Measurements from ENCODE around the gene TEAD1.

DNA sequence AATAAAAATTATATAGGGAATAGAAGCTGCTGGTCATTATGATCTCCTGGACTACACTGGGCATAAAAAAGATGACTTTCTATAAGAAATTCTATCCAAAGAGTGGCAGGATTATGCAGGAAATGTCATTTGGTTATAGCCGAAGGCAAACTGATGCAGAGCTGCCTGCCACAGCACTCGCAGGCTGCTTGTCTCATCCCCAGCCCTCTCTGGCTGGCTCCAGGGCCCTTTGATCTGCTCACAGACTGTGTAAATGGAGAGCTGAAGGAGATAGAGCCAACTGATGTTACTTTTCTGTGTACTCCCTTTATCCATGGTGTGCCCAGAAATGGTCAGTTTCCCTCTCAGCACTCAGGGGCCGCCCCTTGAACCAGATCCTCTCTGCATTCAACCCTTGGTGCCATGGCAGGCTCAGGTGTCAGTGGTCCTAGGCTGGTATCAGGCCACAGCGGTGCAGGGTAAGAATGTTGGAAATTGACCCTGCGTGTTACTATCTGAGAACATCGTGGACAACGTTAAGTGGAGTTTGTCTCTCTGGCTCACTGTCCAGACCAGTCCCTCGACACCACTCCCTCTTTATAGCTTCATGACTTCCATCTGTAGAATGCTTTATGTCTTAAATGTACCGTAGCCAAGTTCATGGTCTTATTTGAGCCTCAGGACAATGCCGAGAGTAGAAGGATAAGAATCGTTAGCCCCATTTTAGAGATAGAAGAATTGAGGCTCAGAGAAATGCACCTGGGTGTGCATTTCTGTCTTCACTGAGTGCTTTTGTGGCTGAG is 27.8 kb downstream of the TEAD1 start:
- TF ChIP-seq, protein P1, sequence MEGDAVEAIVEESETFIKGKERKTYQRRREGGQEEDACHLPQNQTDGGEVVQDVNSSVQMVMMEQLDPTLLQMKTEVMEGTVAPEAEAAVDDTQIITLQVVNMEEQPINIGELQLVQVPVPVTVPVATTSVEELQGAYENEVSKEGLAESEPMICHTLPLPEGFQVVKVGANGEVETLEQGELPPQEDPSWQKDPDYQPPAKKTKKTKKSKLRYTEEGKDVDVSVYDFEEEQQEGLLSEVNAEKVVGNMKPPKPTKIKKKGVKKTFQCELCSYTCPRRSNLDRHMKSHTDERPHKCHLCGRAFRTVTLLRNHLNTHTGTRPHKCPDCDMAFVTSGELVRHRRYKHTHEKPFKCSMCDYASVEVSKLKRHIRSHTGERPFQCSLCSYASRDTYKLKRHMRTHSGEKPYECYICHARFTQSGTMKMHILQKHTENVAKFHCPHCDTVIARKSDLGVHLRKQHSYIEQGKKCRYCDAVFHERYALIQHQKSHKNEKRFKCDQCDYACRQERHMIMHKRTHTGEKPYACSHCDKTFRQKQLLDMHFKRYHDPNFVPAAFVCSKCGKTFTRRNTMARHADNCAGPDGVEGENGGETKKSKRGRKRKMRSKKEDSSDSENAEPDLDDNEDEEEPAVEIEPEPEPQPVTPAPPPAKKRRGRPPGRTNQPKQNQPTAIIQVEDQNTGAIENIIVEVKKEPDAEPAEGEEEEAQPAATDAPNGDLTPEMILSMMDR (conservative IDR thresholded peaks at IDR 0.05), result no peak
- TF ChIP-seq ZFX (IDR thresholded peaks at IDR 0.05), result no peak
